GM19025 (cell line): ENCODE results near the gene MUC6.

Experiments used
- ATAC-seq: cut with Tn5 transposase; IDR thresholded peaks from one replicate; pipeline ENCODE4 v1.9.1; 2021; ENCODE audit warnings: mild to moderate bottlenecking, low read depth, moderate library complexity; ENCODE audit not compliant: unreplicated experiment

Gene MUC6

DNA sequence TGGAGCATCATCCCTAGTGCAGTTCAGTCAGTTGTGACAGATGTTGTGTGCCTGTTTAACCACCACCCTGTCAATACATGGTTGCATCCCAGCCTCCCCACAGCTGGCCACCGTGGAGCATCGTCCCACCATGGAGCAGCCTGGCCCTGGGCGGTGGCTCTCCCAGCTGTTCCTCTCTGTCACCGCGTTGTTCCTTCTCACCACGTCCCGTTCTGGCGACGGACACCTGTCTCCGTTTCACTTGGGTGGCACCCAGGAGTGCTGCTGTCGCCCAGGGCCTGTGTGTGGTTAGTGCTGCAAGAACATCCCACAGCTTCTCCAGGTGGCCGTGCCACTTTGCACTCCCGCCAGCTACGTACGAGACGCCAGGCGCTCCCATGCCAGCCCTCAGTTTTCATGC lies 26.5 kb downstream of the MUC6 start:
- no peak for ATAC-seq

DNA sequence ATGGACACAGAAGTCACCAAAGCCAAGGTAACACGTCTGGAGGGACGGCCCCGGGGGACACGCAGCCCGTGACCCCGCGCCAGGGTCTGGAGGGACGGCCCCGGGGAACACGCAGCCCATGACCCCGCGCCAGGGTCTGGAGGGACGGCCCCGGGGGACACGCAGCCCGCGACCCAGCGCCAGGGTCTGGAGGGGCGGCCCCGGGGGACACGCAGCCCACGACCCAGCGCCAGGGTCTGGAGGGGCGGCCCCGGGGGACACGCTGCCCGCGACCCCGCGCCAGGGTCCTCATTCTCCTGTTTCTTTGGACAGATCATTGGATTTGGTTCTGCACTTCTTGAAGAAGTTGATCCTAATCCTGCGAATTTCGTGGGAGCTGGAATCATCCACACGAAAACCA lies 27.1 kb downstream of the MUC6 start:
- ATAC-seq = no peak

DNA sequence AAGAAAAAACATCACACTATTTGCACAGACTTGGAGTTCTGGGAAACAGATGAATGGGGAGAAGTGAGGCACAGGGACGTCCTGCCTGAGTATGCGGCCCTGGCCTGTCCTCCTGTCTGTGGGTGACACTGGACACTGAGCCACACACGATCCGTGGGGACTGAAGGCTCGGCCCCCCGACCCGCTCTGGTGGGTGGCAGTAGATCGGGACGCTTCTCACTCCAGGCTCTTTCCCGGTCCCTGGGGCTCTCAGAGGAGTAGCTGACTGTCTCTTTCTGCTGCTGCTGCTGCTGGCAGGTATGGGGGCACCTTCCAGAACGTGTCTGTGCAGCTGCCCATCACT lies 27.7 kb downstream of the MUC6 start:
- no peak for ATAC-seq

DNA sequence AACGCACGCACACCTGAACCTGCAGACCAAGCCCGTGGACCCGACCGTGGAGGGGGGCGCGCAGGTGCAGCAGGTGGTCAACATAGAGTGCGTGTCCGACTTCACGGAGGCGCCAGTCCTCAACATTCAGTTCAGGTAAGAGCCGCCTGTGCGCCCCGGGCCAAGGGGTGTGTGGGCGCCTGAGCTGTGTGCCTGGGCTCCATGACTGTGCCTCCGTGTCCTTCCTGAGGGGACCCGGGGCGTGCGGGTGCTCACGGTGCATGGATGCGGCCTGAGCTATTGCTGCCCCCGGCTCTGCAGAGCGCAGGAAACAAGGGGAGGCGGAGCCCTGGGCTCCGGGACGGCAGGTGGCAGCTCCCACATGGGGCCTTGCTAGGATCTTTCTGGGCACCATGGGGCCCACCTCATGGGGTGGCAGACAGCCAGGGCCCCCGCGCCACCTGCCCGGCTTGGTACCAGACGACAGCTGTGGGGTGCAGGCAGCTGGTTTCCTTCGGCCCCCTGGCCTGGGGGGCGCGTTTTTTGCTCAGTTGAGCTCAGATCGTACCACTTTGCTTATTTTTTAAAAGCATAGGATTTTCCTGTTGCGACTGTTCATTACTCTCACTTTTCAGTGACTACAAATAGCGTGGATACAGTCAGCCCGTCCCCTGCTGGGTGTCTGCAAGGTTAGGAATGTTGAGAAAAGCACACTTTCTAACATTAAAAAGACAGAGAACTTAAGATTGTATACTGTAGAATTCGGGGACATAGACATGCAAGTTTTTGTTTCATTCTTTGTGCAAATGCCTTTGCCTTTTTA lies 28.3 kb downstream of the MUC6 start:
- no peak for ATAC-seq

DNA sequence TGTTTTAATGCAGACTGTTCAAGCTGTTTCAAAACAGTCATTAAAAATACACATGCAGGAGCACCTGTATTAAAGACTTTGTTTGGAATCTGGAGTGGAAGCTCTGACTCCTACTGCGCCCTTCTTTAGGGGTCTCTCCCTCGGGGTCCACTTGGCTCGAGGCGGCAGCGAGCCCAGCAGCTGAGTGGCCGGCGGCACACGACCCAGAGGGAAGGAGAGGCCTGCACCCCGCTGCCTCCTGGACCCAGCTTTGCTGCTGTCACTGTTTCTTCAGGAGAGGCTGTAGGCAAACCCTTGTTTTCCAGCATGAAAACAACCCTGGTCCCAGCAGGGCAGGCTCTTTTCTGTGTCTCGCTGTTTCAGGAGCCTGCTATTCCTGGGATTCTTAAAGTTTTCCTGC lies 29.2 kb downstream of the MUC6 start:
- ATAC-seq = no peak

DNA sequence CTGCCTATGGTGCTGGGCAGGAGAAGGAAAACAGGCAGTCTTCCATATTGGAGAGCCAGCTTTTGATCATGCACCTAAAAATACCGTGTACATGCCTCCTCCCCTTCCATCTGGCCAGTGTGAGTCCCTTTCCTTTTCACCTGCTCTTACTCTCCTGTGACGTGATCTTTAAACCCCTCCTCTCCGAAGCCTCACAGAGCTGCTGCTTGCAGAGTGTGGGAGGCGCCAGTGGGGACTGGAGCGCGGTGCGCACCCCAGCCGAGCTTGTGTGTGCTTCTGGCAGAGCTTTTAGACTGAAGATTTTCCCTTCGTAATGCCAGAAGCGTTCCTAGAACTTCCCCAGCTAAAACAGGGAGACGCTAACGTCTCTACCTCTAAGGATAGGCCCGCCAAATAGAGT lies 29.8 kb downstream of the MUC6 start:
- no peak for ATAC-seq

DNA sequence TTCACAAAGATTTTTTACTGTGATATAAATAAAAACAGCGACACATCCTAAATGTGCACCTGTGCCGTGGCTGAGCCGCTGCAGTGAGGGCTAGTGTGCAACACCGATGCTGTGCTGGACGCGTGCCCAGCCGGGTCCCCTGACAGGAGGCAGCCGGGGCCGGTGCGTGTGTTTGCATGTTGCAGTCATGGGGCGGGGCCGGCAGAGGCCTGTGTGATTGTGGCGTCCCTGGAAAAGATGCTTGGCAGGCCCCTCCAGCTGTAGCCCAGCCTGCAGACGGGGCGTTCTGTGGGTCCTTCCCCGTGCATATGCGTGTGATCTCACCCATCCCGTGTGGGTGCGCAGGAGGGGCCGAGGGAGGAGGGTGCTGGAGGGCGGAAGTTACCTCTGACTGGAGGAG lies 30.6 kb downstream of the MUC6 start:
- no peak for ATAC-seq

DNA sequence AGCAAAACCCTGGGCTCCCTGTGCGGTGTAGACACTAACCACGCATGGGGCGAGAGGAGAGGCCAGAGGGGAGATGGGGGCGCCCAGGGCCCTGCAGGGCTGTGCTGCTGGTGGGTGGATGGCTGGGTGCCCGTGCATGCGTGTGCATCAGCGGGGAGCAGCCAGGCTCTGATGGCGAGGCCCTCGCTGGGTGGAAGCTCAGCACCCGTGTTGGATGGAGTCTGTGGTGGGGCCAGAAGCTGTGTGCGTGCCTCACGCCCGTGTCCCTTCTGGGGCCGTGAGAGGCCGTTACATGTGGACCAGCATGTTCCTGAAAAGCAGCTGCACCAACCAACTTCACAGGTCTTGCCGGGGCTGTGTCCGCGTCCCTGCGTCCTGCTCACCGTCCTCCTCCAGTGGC lies 33.4 kb downstream of the MUC6 start:
- ATAC-seq = no peak

DNA sequence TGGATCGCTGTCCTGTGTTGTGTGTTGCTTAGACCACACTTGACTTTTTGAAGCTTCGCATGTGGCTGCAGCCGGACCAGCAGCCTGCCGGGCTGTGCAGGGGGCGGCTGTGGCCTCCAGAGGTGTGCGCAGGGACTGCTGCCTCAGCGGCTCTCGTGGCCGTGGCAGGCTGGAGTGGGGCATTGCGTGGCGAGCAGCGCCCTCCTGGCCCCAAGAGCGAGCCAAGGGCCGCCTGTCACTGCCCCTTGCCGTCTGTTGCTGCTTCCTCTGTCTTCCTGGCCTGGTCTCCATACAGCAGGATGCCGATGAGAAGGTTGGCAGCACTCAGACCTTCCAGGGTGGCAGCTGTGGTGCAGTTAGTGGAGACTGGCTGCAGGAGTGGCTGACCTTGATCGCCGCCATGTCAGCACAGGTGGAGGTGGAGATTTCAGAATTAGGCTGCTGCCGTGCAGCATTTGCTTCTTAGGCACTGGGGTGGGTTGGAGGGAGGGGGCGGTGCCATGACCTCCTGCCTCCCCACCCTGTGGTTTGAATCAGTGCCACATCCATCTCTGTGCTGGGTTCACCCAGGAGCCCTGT lies 34.0 kb downstream of the MUC6 start:
- no peak for ATAC-seq

DNA sequence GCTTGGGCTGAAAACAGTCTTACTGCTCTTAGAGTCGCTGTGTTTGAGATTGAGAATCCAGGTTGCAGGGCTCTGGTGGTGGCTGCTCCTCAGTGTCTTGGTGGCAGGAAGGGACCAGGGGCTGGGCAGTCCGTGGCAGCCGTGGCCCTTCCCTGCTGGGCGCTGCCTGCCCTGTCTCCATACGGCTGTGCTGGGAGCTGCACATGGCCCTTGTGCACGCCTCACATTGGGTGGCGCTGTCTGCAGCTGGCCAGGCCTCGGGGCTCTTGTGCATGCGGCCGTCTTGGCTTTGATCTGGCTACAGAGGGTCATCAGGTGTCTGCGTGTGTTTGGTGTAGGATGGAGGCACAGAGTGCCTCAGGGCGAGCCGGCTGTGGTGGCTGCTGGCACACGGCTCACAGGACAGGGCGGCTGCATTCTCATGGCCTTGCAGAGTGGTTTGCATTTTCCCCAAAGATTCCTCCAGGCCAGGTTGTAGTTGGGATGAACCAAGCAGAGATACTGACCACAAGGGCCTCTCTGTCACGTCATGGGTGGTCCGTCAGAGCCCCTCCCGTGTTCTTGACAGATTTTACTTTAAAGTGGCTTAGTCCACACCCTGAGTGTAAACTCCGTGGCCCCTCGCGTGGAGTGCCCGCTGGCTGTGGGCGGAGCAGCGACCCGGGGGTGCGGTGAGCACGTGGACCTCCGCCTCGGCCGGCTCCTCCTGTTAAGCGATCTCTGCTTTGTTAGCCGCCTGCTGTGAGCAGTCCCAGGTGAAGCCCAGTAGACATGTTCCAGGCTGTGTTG lies 34.7 kb downstream of the MUC6 start:
- ATAC-seq = no peak

DNA sequence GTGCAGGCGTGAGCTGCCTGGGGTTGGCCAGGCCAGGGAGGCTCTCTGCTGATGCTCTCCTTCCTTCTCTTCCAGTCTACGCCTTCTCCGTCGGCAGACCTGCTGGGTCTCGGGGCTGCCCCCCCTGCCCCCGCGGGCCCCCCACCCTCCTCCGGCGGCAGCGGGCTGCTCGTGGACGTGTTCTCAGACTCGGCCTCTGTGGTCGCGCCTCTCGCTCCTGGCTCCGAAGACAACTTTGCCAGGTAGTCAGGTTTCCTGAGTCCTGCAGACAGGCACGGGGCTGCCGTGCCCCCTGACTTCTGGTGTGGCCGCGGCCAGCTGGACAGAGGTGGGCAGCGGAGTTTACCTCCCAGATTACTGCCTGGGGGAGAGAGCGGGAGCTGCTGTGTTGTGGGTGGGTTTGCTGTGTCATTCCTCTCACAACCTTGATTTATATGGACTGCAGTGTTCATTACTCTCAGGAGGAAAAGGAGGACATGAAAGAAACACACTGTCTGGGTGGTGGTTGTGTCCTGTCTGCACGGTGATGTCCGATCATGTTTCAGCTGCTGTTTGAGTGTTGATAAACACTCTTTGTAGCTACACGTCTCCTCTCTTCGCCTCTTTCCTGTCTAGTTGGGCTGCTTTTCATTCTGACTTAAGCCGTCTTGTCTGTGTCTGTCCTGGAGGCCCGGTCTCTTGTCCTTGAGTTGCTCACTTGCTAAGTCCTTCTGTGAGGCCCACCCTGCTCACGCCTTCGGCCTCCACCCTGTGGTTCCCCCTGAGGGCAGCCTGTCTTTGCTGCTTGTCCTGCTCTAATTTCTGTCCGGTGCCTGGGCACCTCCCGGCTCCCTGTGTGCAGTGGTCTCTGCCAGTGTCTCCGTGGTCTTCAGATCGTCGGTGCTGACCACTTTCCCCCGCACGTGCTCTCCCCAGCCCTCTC lies 35.9 kb downstream of the MUC6 start:
- no peak for ATAC-seq

DNA sequence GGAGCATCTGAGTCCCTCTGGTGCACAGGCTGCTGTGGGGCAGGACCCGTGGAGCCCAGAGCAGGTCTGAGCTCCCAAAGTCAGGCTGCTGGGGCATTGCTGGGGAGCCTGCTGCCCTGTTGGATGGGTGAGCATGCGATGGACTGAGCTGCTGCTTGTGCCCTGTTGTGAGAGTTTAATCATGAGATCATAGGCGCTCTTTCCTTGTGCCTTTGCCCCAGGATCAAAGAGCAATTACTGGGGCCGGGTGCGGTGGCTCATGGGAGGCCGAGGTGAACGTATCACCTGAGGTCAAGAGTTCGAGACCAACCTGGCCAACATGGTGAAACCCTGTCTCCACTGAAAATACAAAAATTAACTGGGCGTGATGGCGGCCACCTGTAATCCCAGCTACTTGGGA lies 37.5 kb downstream of the MUC6 start:
- ATAC-seq = no peak

DNA sequence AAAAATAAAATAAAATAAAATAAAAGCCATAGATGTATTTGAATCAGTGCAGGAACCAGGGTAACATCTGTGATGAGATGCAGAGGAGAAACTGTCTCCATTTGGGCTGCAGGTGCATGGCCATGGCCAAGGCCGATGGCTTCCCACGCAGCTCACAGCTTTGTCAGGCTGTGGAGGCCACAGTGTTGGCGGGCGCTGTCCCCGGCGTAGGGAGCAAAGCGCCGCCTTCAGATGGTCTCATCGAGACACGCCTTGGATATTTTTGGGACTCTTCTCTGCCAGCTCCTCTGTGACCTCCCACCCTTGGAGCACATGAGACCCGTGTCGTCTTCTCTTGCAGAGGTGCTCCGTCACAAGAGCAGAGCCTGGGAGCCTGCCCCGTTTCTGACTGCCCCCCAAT lies 38.6 kb downstream of the MUC6 start:
- ATAC-seq = no peak

DNA sequence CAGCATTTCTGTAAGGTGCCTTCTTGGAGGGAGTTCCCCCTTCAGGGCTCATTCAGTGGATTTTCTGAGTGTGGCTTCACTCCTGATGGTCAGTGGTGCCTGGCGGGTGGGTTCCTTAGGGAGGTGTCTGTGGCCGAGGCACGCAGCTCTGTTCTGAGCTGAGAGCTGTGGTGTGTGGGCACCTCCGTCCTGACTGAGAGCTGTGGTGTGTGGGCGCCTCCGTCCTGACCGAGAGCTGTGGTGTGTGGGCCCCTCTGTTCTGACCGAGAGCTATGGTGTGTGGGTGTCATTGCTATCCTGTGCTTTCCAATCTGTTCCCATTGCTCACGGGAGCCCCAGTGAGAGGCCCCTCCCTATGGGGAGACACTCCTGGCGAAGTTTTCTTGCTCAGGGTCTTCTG lies 39.8 kb downstream of the MUC6 start:
- ATAC-seq = no peak

DNA sequence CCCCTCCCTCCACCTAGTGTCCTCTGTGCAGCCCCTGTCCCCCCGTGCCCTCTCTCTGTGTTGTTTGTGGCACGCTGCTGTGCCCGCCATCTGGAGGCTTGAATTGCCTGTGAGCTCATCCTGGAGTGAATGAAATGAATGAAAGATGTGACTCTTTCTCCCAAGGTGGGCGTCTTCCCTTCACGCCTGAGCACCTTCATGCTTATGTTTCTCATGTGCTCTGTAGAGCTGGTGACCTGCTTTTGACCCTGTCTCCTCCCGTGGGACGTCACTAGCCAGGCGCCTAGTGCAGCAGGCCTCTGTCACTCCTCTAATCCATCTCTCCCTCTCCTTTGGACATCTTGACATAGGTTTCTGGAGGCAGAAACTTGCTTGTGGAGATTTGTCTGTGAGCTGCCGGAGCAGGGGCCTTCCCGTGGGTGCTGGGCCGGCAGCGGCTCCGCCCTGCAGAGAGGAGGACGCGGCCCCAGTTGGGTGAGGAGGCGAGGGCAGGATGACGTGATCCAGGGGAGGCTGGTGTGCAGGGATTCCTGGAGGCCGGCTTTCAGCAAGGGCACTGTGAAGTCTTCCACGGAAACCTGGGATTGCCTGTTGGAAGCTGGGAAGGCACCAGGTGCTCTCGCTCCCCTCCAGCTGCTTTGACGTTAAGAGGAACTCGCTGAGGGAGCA lies 40.6 kb downstream of the MUC6 start:
- ATAC-seq = peak; percentile 50

DNA sequence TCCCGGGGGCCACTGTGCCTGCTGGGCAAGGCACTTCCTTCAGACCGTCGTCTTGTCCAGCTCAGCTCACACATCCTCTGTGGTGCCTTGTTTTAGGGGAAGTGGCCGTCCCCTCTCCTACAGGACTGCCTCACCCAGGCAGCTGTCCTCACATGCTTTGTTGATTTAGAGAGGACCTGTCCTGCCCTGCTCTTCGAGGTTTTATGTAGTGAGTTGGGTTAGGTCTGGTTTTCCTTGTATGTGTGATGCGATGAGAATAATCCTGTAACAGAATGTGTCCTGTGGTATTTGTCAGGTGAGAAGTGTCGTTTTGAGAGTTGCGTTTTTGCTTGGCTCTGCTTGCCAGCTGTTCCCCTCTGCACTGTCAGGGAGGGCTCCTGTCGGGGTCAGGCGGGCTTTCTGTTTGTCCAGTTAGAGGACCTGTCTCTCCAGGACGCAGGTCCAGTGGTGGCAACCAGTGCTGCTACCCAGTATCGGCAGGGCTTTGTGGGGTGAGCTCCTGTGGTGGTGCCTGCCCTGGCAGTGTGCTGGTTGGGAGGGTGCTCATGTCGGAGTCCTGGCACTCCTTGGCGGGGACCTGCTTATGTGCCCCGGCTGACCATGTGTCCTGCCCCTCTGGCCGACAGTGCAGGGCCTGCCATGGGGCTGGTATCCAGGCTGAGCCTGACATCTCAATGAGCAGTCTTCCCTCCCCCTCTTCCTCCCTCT lies 41.3 kb downstream of the MUC6 start:
- no peak for ATAC-seq

DNA sequence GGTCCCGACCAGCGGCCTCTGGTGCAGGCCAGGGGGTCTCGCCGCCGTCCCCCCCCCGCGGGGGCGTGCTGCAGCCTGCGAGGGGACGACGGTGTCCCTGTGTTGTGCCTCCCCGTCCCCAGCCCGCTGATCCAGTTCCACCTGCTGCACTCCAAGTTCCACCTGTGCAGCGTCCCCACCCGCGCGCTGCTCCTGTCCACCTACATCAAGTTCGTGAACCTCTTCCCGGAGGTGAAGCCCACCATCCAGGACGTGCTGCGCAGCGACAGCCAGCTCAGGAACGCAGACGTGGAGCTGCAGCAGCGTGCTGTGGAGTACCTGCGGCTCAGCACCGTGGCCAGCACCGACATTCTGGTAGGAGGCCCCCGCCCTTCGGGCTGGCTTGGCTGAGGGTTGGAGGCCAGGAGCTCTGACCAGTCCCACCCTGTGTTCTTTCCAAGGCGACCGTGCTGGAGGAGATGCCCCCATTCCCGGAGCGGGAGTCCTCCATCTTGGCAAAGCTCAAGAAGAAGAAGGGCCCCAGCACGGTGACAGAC lies 42.8 kb downstream of the MUC6 start:
- ATAC-seq = no peak

DNA sequence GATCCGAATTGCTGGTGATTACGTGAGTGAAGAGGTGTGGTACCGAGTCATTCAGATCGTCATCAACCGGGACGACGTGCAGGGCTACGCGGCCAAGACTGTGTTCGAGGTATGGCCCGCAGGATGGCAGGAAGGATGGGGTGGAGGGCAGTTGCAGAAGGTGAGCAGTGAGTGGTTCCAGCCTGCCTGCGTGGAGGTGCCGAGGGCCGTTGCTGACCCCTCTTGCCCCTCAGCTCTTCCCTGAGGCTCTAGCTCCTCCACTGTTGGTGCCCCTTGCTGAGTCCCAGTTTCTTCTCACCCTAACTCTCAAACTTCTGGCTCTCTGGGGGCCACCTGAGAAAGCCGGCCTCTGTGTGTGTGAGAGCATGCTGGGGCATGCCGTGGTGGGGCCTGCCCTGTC lies 43.9 kb downstream of the MUC6 start:
- ATAC-seq = no peak

DNA sequence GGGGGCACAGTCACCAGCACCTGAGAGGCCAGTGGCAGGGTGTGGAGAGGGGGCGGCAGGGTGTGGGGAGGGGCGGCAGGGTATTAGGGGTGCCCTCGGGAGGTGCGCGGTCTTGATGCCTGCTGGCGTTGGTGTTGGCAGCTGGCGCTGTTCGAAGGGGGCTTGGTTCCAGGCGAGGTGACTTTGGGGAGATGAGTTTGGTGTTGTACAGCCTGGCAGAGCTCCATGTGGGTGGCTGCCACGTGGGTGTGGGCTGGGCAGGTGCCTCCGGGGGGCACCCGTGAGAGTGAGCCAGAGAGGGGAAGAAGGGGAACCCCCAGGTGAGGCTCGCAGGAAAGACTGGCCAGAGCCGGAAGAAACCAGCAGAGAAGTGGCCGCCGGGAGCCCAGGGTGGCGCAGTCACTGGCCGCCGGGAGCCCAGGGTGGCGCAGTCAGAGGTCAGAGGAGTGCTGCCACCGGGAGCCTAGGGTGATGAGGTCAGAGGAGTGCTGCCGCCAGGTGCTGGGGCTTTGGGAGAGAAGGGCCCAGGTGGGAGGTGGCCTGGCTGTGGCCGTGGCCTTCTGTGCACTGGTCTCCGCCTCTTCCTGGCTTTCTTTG lies 44.7 kb downstream of the MUC6 start:
- ATAC-seq = no peak
